ENCODE results near the gene RCAN3.
"Not testable (repeated sequence)": the region's sequence is repeated elsewhere in the genome, so short reads cannot be mapped to it uniquely, and the experiment has no call there.

Gene RCAN3

DNA sequence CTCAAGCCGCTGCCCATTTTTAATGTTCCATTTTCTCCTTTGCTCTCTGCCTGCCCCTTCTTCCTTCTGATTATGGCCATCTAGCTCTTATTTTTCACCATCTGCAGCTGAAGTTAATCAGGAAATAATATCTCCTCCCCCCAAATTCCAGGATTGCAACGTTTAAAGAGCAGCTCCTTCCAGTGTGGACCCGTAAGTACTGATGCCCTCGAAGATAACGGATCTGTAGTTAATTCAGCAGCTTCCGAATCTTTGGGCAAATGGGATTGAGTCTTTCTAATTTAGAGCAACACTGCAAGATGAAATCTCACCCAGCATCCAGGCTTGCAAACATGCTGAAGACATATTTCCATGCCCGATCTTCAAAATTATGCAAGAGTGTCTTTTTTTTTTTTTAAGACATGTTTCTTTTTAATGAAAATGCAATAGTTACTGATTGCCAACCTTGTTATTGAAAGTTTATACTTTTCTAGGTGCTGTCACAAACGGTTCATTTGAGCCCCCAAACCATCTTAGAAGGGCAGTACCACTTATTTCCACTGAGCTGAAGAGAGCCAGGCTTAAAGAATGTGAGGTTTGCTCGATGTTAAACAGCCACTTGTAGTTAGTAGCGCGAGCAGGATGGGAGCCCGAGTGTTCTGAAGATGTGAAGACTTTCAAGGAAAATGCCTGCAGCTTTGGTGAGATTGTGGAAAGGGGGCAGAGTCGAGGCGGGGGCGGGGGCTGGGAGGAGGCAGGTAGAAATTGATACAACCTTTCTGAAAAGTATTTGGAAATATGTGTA, 10.9 kb upstream of the RCAN3 start:
- ATAC-seq, result peak; percentile 98
- no peak for TF ChIP-seq OSR1 (CRISPR knock-in tag; IDR thresholded peaks at IDR 0.05)
- TF ChIP-seq ESRRG (CRISPR knock-in tag; IDR thresholded peaks at IDR 0.05), result no peak
- no peak for TF ChIP-seq TCF4 (CRISPR knock-in tag; IDR thresholded peaks at IDR 0.05; ENCODE audit: borderline replicate concordance)
- no peak for TF ChIP-seq CSDC2 (CRISPR knock-in tag; IDR thresholded peaks at IDR 0.05)
- no peak for TF ChIP-seq BACH2 (CRISPR knock-in tag; IDR thresholded peaks at IDR 0.05; ENCODE audit: borderline replicate concordance)
- TF ChIP-seq, protein P1, sequence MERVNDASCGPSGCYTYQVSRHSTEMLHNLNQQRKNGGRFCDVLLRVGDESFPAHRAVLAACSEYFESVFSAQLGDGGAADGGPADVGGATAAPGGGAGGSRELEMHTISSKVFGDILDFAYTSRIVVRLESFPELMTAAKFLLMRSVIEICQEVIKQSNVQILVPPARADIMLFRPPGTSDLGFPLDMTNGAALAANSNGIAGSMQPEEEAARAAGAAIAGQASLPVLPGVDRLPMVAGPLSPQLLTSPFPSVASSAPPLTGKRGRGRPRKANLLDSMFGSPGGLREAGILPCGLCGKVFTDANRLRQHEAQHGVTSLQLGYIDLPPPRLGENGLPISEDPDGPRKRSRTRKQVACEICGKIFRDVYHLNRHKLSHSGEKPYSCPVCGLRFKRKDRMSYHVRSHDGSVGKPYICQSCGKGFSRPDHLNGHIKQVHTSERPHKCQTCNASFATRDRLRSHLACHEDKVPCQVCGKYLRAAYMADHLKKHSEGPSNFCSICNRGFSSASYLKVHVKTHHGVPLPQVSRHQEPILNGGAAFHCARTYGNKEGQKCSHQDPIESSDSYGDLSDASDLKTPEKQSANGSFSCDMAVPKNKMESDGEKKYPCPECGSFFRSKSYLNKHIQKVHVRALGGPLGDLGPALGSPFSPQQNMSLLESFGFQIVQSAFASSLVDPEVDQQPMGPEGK (CRISPR knock-in tag; IDR thresholded peaks at IDR 0.05; ENCODE audit: borderline replicate concordance), result no peak
- TF ChIP-seq ZNF565 (CRISPR knock-in tag; conservative IDR thresholded peaks at IDR 0.05; ENCODE audit: low read depth), result no peak
- TF ChIP-seq, protein P2, sequence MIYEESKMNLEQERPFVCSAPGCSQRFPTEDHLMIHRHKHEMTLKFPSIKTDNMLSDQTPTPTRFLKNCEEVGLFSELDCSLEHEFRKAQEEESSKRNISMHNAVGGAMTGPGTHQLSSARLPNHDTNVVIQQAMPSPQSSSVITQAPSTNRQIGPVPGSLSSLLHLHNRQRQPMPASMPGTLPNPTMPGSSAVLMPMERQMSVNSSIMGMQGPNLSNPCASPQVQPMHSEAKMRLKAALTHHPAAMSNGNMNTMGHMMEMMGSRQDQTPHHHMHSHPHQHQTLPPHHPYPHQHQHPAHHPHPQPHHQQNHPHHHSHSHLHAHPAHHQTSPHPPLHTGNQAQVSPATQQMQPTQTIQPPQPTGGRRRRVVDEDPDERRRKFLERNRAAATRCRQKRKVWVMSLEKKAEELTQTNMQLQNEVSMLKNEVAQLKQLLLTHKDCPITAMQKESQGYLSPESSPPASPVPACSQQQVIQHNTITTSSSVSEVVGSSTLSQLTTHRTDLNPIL (CRISPR knock-in tag; IDR thresholded peaks at IDR 0.05; ENCODE audit: low read depth), result no peak
- no peak for TF ChIP-seq POU6F1 (CRISPR knock-in tag; IDR thresholded peaks at IDR 0.05; ENCODE audit: borderline replicate concordance, low read depth)
- TF ChIP-seq ZFP3 (CRISPR knock-in tag; IDR thresholded peaks at IDR 0.05), result no peak

DNA sequence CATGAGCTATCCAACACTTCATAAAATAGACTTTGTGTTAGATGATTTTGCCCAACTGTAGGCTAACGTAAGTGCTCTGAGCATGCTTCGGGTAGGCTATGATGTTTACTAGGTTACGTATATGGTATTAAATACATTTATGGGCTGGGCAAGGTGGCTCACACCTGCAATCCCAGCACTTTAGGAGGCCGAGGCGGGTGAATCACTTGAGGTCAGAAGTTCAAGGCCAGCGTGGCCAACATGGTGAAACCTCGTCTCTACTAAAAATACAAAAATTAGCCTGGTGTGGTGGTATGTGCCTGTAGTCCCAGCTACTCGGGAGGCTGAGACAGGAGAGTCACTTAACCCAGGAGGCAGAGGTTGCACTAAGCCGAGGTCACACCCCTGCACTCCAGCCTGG, 9.7 kb upstream of the RCAN3 start:
- not testable (repeated sequence) for ATAC-seq

- TF ChIP-seq OSR1 (CRISPR knock-in tag; IDR thresholded peaks at IDR 0.05), result no peak
- TF ChIP-seq ZFP3 (CRISPR knock-in tag; IDR thresholded peaks at IDR 0.05), result no peak
- no peak for TF ChIP-seq ZNF8 (CRISPR knock-in tag; IDR thresholded peaks at IDR 0.05)
- TF ChIP-seq, protein P3, sequence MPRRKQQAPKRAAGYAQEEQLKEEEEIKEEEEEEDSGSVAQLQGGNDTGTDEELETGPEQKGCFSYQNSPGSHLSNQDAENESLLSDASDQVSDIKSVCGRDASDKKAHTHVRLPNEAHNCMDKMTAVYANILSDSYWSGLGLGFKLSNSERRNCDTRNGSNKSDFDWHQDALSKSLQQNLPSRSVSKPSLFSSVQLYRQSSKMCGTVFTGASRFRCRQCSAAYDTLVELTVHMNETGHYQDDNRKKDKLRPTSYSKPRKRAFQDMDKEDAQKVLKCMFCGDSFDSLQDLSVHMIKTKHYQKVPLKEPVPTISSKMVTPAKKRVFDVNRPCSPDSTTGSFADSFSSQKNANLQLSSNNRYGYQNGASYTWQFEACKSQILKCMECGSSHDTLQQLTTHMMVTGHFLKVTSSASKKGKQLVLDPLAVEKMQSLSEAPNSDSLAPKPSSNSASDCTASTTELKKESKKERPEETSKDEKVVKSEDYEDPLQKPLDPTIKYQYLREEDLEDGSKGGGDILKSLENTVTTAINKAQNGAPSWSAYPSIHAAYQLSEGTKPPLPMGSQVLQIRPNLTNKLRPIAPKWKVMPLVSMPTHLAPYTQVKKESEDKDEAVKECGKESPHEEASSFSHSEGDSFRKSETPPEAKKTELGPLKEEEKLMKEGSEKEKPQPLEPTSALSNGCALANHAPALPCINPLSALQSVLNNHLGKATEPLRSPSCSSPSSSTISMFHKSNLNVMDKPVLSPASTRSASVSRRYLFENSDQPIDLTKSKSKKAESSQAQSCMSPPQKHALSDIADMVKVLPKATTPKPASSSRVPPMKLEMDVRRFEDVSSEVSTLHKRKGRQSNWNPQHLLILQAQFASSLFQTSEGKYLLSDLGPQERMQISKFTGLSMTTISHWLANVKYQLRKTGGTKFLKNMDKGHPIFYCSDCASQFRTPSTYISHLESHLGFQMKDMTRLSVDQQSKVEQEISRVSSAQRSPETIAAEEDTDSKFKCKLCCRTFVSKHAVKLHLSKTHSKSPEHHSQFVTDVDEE (CRISPR knock-in tag; IDR thresholded peaks at IDR 0.05), result no peak
- TF ChIP-seq ESRRG (CRISPR knock-in tag; IDR thresholded peaks at IDR 0.05), result no peak
- TF ChIP-seq, protein P2 (CRISPR knock-in tag; IDR thresholded peaks at IDR 0.05; ENCODE audit: low read depth), result no peak
- TF ChIP-seq CSRNP3 (CRISPR knock-in tag; IDR thresholded peaks at IDR 0.05), result no peak
- no peak for TF ChIP-seq ARNTL (CRISPR knock-in tag; IDR thresholded peaks at IDR 0.05; ENCODE audit: borderline replicate concordance, low read depth)
- no peak for TF ChIP-seq ZC3H10 (CRISPR knock-in tag; IDR thresholded peaks at IDR 0.05)
- ATAC-seq, result no peak
Observed at GRCh38 chr1:24493785-24494184, 8.9 kb upstream of the RCAN3 start.

GRCh38 chr1:24498589-24498988, 4.0 kb upstream of the RCAN3 start:
- ATAC-seq, result no peak
- TF ChIP-seq ZFP3 (CRISPR knock-in tag; IDR thresholded peaks at IDR 0.05), result no peak
- TF ChIP-seq TOX (CRISPR knock-in tag; IDR thresholded peaks at IDR 0.05; ENCODE audit: borderline replicate concordance), result no peak
- no peak for TF ChIP-seq OSR1 (CRISPR knock-in tag; IDR thresholded peaks at IDR 0.05)
- TF ChIP-seq PPARA (CRISPR knock-in tag; IDR thresholded peaks at IDR 0.05; ENCODE audit: borderline replicate concordance), result no peak
- TF ChIP-seq, protein P3 (CRISPR knock-in tag; IDR thresholded peaks at IDR 0.05), result no peak
- TF ChIP-seq ZNF8 (CRISPR knock-in tag; IDR thresholded peaks at IDR 0.05), result no peak
- TF ChIP-seq, protein P2 (CRISPR knock-in tag; IDR thresholded peaks at IDR 0.05; ENCODE audit: low read depth), result no peak
- TF ChIP-seq ZNF70 (CRISPR knock-in tag; IDR thresholded peaks at IDR 0.05), result no peak
- no peak for TF ChIP-seq ZNF565 (CRISPR knock-in tag; conservative IDR thresholded peaks at IDR 0.05; ENCODE audit: low read depth)
